Spleen (tissue), 11 donors: Measurements from ENCODE around the gene CAMTA2. TPM values are rescaled to one million over a fixed set of nuclear protein-coding genes. Genes with fewer than 3 reads are reported as not detected.

Experiments used
- DNase-seq: peaks from one replicate; pipeline ENCODE4 v3.0.0-alpha.2; 2020
- H3K27ac ChIP-seq, 8 donors: fragments of 200-600 bp; sonication (generic) in 7 of 8; 1 replicate in 4 of 8; 2 replicates in 4 of 8; pipeline versions ENCODE4 v1.5.0 to v1.8.0; 2016 to 2021; ENCODE audit warnings: inconsistent platforms in 4 of 8, mild to moderate bottlenecking in 4 of 8, moderate library complexity in 1 of 8
- H3K27me3 ChIP-seq, 7 donors: fragments of 200-600 bp; sonication (generic) in 6 of 7; replicated peaks in 1 of 7; 1 replicate in 4 of 7; 2 replicates in 3 of 7; pipeline versions ENCODE4 v1.5.0 to v1.8.0; 2016 to 2021; ENCODE audit warnings: inconsistent platforms in 3 of 7, mild to moderate bottlenecking in 1 of 7
- H3K36me3 ChIP-seq, 6 donors: fragments of 200-600 bp; sonication (generic) in 5 of 6; 1 replicate in 4 of 6; 2 replicates in 2 of 6; pipeline versions ENCODE4 v1.5.0 to v1.8.0; 2016 to 2021; ENCODE audit warnings: inconsistent platforms in 2 of 6
- H3K4me1 ChIP-seq, 6 donors: fragments of 200-600 bp; sonication (generic) in 5 of 6; 1 replicate in 3 of 6; 2 replicates in 3 of 6; pipeline versions ENCODE4 v1.5.0 to v1.8.0; 2016 to 2021; ENCODE audit warnings: inconsistent platforms in 3 of 6
- H3K4me3 ChIP-seq, 8 donors: fragments of 200-600 bp; sonication (generic) in 7 of 8; 1 replicate in 4 of 8; 2 replicates in 4 of 8; pipeline versions ENCODE4 v1.5.0 to v1.8.0; 2016 to 2021; ENCODE audit warnings: inconsistent platforms in 4 of 8, mild to moderate bottlenecking in 4 of 8, moderate library complexity in 2 of 8
- H3K9me3 ChIP-seq, 8 donors: fragments of 200-600 bp; sonication (generic) in 7 of 8; 1 replicate in 4 of 8; 2 replicates in 4 of 8; pipeline versions ENCODE4 v1.5.0 to v1.8.0; 2016 to 2021; ENCODE audit warnings: inconsistent platforms in 4 of 8
- POLR2A ChIP-seq, 3 donors: fragments of 450-650 bp; IDR thresholded peaks; one replicate each; pipeline ENCODE4 v1.5.1; 2017; ENCODE audit warnings: antibody characterized with exemption in 3 of 3, mild to moderate bottlenecking in 1 of 3
- POLR2AphosphoS5 ChIP-seq, 3 donors: sonication (generic); formaldehyde crosslinking; IDR thresholded peaks; one replicate each; pipeline ENCODE4 v1.5.1; 2017; ENCODE audit warnings: antibody characterized with exemption in 3 of 3
- WGBS, 5 donors: extraction: QIAGEN DNeasy Blood & Tissue Kit in 3 of 5; methylation state at CpG; one replicate each; pipeline versions ENCODE4 v1.1.5 to v1.1.7; 2013 to 2018; 5-methylcytosine and 5-hydroxymethylcytosine counted together
- intact Hi-C: fragments of 100-400 bp; cut with DNase I; formaldehyde crosslinking; loops from one replicate; pipeline ENCODE4 v1.15.0; 2023; ENCODE audit warnings: low total_unique reads
- polyA plus RNA-seq, 3 donors: library from polyadenylated mRNA; stranded (reverse); fragments of 200-250 nt; gene quantifications; one replicate each; pipeline ENCODE4 v1.2.1, GENCODE V29; 2013
- total RNA-seq, 7 donors: library from RNA; depleted of rRNA in 3 of 7; stranded (reverse); fragments of >200 nt in 3 of 7; fragmentation: NEBNext Ultra II Directional in 4 of 7; extraction: Animal tissue kit (Norgen Biotek cat#: 25700) in 4 of 7; gene quantifications; one replicate each; pipeline versions ENCODE4 v1.1.0 to v1.2.1, GENCODE V29; 2016 to 2021
- TF ChIP-seq, protein P1 (sequence below), 11 experiments: fragments of 200-600 bp in 7 of 11; fragments of 450-650 bp in 4 of 11; sonication (generic) in 4 of 11; IDR thresholded peaks in 8 of 11; conservative IDR thresholded peaks in 3 of 11; 1 replicate in 7 of 11; 2 replicates in 4 of 11; pipeline versions ENCODE4 v1.4.0 to v1.8.0; 2016 to 2021; ENCODE audit warnings: antibody characterized with exemption in 11 of 11, inconsistent platforms in 4 of 11, mild to moderate bottlenecking in 1 of 11
- donor health status: healthy with polysubstance abuse.
- donor health status: DM: no; HTN: no; CAD: no; lungs with moderate emphysema.
- donor health status: DM: no; HTN: no; CAD: no.
- donor health status: Bipolar disorder and iron deficiency.
- donor health status: healthy.
- donor health status: DM: no; HTN: no; CAD: no.
- donor health status: DM: yes; HTN: yes; CAD: no.

The CAMTA2 gene
- total and polyA plus RNA-seq, 10 donors: 21.3 to 79.8 (median 50.5) TPM

DNA sequence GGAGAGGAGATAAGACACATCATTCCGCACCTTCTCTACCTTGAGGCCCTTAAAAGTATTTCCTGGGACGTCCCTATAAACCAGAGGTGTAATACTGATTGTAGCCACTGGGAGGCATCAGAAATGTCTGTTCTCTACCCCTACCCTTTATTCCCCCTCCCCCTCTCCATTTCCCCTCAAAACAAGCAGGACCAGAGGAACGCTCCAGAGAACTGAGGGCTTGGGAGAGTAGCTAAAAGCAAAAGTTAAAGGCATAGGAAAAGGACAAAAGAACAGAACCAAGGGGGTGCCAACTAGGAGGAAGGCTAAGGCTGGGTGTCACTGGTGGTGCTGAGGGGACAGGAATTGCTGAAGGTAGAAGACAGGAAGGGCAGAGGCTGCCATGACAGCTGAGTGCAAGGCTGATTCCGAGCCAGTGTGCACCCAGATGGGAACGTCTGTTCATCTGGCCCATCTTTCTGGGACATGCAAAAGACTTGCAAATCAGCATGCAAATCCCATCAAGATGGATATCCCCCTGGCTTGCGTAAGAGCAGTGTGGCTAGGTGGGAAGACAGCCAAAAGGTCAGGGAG, 6.7 kb downstream of the CAMTA2 start:
- intact Hi-C loops: loop anchor here (10.0 kb wide), 1 partner anchor 84 kb away; no protein-coding TSS in a partner anchor
- Histone ChIP-seq H3K36me3 (peaks cover 0 to 100% (median 65%) of the 10 kb centered on the region in 6 donors), H3K9me3 (no peaks in the 10 kb centered on the region), H3K4me3 (no peak overlapping the region), H3K4me1 (peaks cover 15 to 69% (median 41%) of the 10 kb centered on the region in 6 donors), H3K27me3 (no peaks in the 10 kb centered on the region), H3K27ac (peak overlapping the region in 3 of 8 donors; percentile 37 to 86 (median 80))
- no peak for TF ChIP-seq POLR2AphosphoS5 (IDR thresholded peaks at IDR 0.05)
- TF ChIP-seq POLR2A (IDR thresholded peaks at IDR 0.05): no peak
- TF ChIP-seq, protein P1, sequence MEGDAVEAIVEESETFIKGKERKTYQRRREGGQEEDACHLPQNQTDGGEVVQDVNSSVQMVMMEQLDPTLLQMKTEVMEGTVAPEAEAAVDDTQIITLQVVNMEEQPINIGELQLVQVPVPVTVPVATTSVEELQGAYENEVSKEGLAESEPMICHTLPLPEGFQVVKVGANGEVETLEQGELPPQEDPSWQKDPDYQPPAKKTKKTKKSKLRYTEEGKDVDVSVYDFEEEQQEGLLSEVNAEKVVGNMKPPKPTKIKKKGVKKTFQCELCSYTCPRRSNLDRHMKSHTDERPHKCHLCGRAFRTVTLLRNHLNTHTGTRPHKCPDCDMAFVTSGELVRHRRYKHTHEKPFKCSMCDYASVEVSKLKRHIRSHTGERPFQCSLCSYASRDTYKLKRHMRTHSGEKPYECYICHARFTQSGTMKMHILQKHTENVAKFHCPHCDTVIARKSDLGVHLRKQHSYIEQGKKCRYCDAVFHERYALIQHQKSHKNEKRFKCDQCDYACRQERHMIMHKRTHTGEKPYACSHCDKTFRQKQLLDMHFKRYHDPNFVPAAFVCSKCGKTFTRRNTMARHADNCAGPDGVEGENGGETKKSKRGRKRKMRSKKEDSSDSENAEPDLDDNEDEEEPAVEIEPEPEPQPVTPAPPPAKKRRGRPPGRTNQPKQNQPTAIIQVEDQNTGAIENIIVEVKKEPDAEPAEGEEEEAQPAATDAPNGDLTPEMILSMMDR (IDR thresholded peaks at IDR 0.05 in 8 of 11, conservative IDR thresholded peaks at IDR 0.05 in 3 of 11): peak; percentile 64 to 88 (median 81)
- WGBS, 5 donors: 30 to 40% (median 36%) methylated on average over 6 of the region's 6 CpGs
- DNase-seq: no peak

DNA sequence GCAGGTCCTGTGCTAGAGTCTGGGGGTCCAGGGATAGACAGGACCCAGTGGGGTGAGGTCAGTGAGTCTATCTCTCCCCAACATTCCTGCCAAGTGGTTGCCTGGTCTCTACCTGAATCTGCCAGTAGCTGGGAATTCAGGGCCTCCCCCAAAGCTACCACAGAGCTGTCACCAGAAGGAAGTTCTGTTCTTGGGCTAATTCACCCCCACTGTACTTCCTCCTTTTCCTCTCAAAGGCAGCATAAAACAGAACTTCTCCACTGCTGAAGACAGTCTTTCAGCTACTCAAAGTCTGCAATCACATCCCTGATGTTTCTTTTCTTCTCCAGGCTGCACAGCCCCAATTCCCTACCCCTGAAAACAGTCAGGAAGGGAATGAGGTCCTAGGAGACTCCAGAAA, 8.7 kb downstream of the CAMTA2 start:
- intact Hi-C loops: no loop called here
- H3K27ac ChIP-seq: peak overlapping the region in 7 of 8 donors; percentile 55 to 86 (median 67)
- no peaks in the 10 kb centered on the region for H3K27me3 ChIP-seq
- no peaks in the 10 kb centered on the region for H3K9me3 ChIP-seq
- H3K36me3 ChIP-seq: peaks cover 0 to 100% (median 65%) of the 10 kb centered on the region in 6 donors
- TF ChIP-seq POLR2AphosphoS5 (IDR thresholded peaks at IDR 0.05) (no peak), POLR2A (IDR thresholded peaks at IDR 0.05) (no peak)
- TF ChIP-seq, protein P1 (IDR thresholded peaks at IDR 0.05 in 8 of 11, conservative IDR thresholded peaks at IDR 0.05 in 3 of 11): no peak
- no peak for DNase-seq
- peak overlapping the region in 1 of 8 donors; percentile 24 for H3K4me3 ChIP-seq
- H3K4me1 ChIP-seq: peaks cover 15 to 78% (median 40%) of the 10 kb centered on the region in 6 donors

DNA sequence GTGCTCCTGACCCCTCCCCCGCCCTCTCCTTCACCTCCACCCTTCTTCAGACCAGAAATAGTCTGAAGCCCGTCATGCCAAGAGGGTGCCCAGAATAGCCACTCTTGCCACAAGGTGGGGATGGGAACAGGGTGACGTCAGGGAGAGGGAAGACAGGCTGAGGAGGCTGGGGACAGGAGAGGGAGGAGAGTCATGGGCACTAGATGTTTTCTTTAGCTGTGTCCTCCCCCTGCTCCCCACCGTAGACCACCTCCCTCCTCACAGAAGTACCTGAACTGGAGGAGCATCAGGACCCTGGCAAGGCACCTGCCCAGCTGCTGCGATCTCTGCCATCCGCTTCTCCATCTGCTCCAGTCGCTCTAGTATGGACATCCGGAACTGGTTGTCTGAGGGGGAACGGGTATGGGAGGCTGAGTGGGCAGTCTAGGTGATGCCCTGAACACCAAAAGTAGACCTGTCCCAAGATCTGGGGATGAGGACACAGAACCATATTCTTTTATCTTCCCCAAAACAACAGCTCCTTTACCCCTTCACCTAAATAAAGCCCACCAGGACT, 13.3 kb downstream of the CAMTA2 start:
- 79 to 90% (median 87%) methylated on average over 9 of the region's 9 CpGs for WGBS, 5 donors
- H3K36me3 ChIP-seq: peaks cover 0 to 100% (median 72%) of the 10 kb centered on the region in 6 donors
- peak overlapping the region in 4 of 8 donors; percentile 26 to 63 (median 52) for H3K27ac ChIP-seq

More for the DNA sequence above, 13.3 kb downstream of the CAMTA2 start:
- Histone ChIP-seq H3K4me3 (no peak overlapping the region), H3K4me1 (peaks cover 8 to 83% (median 29%) of the 10 kb centered on the region in 6 donors), H3K27me3 (no peaks in the 10 kb centered on the region), H3K9me3 (no peaks in the 10 kb centered on the region)
- TF ChIP-seq POLR2AphosphoS5 (IDR thresholded peaks at IDR 0.05): no peak
- TF ChIP-seq, protein P1 (IDR thresholded peaks at IDR 0.05 in 8 of 11, conservative IDR thresholded peaks at IDR 0.05 in 3 of 11): no peak
- TF ChIP-seq POLR2A (IDR thresholded peaks at IDR 0.05): no peak
- intact Hi-C loops: no loop called here
- no peak for DNase-seq
